ENCODE measurements around the gene TRIM16. TPM values are rescaled to one million over a fixed set of nuclear protein-coding genes. Genes with fewer than 3 reads are reported as not detected.
A peak's percentile ranks its signal among the peaks of the same experiment; 100 is the strongest.
"Not testable (repeated sequence)": the region's sequence is repeated elsewhere in the genome, so short reads cannot be mapped to it uniquely, and the experiment has no call there.

Gene TRIM16
- polyA plus RNA-seq, 1 donor (not counting 4 experiments of a cell fraction or from before 2014, with no cell fraction given) = 62.3 TPM

DNA sequence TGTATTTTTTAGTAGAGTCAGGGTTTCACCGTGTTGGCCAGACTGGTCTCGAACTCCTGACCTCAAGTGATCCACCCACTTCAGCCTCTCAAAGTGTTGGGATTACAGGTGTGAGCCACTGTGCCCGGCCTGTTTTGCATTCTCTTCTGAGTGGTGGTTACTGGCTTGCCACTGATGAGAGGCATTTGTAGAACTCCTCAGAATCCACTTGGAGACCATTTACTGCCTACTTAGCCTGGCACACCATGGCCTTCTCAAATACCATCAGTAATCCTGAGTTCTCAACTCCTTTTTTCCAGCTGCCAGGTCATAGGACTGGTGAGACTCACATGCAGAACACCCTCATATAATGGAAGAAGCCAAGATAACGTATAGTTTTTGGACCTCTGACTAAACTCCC lies 42.1 kb downstream of the TRIM16 start:
- H3K36me3 ChIP-seq (ENCODE audit: control insufficient read depth in 2 of 2, extremely low read depth in 1 of 2, insufficient read depth in 2 of 2, low read length in 2 of 2); H3K9me1 ChIP-seq (ENCODE audit: control insufficient read depth, extremely low read depth, insufficient read depth, low read length); H4K20me1 ChIP-seq (ENCODE audit: control insufficient read depth, extremely low read depth, insufficient read depth, low read length); H2AFZ ChIP-seq (ENCODE audit: control insufficient read depth, low read length); H3K4me2 ChIP-seq (ENCODE audit: control insufficient read depth, extremely low read depth, insufficient read depth, low read depth, low read length); DNase-seq (ENCODE audit: low read depth, low spot score); H3K4me3 ChIP-seq (ENCODE audit: control insufficient read depth in 2 of 3, extremely low read depth in 1 of 3, insufficient read depth in 2 of 3, low read depth in 1 of 3, low read length in 3 of 3); FAIRE-seq; H3K79me2 ChIP-seq (ENCODE audit: control insufficient read depth, insufficient read depth, low read length); H3K9me3 ChIP-seq (ENCODE audit: control insufficient read depth, low read depth, low read length); H3K9ac ChIP-seq (ENCODE audit: control insufficient read depth, extremely low read depth, insufficient read depth, low read length); H3K27ac ChIP-seq (ENCODE audit: control insufficient read depth, insufficient read depth, low read length); H3K27me3 ChIP-seq (ENCODE audit: control insufficient read depth, extremely low read depth, insufficient read depth, low read length); dilution Hi-C loops (cut with MboI; ENCODE audit: extremely low pct_ligation_motif_present, low sequenced_read_pairs): not testable (repeated sequence)
- peaks cover 20% of the 10 kb centered on the region for H3K4me1 ChIP-seq (ENCODE audit: control insufficient read depth, extremely low read depth, insufficient read depth, low read length)

DNA sequence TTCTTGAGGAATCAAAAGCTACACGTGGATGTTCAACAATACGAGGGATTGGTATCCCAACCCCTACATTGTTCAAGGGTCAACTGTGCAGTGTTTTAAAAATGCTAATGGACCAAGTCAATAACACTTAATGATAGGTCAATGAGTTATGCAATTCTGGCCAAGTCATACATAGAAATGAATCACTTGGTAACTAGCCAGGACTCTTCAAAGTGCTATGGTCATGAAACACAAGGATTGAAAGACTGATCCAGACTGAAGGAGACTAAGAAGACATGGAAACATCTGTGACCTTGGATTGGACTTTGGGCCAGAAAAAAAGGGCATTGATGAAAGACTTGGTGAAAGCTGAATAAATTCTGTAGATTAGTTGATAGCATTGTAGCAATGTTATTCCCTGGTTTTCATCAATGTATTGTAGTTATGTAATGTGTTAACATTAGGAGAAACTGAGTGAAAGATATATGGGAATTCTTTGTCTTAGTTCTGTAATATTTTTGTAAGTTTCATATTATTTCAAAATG lies 53.1 kb downstream of the TRIM16 start:
- H3K79me2 ChIP-seq (ENCODE audit: control insufficient read depth, insufficient read depth, low read length); H3K4me2 ChIP-seq (ENCODE audit: control insufficient read depth, extremely low read depth, insufficient read depth, low read depth, low read length); DNase-seq (ENCODE audit: low read depth, low spot score); H2AFZ ChIP-seq (ENCODE audit: control insufficient read depth, low read length); H4K20me1 ChIP-seq (ENCODE audit: control insufficient read depth, extremely low read depth, insufficient read depth, low read length); H3K9ac ChIP-seq (ENCODE audit: control insufficient read depth, extremely low read depth, insufficient read depth, low read length); dilution Hi-C loops (cut with MboI; ENCODE audit: extremely low pct_ligation_motif_present, low sequenced_read_pairs); H3K27me3 ChIP-seq (ENCODE audit: control insufficient read depth, extremely low read depth, insufficient read depth, low read length); H3K9me3 ChIP-seq (ENCODE audit: control insufficient read depth, low read depth, low read length); H3K9me1 ChIP-seq (ENCODE audit: control insufficient read depth, extremely low read depth, insufficient read depth, low read length); H3K4me3 ChIP-seq (ENCODE audit: control insufficient read depth in 2 of 3, extremely low read depth in 1 of 3, insufficient read depth in 2 of 3, low read depth in 1 of 3, low read length in 3 of 3); H3K27ac ChIP-seq (ENCODE audit: control insufficient read depth, insufficient read depth, low read length); H3K4me1 ChIP-seq (ENCODE audit: control insufficient read depth, extremely low read depth, insufficient read depth, low read length); H3K36me3 ChIP-seq (ENCODE audit: control insufficient read depth in 2 of 2, extremely low read depth in 1 of 2, insufficient read depth in 2 of 2, low read length in 2 of 2): not testable (repeated sequence)
- peak; percentile 69 for FAIRE-seq

DNA sequence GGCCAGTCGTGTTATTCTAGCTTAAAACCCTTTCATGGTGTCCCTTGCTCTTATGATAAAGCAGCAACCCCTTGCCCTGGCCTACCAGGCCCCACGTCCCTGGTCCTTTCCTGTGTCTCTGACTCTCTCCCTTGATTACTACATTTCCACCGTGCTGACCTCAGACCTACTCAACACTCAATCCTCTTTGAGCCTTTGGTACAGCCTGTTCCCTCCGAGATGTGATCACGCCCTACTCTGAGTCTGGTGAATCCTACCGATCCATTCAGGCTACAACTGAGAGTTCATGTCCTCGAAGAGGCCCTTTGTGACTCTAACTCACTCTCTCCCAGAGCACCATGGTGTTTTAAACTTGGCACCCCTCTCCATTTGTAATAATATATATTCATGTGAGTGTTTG lies 54.1 kb downstream of the TRIM16 start:
- H3K4me1 ChIP-seq (ENCODE audit: control insufficient read depth, extremely low read depth, insufficient read depth, low read length); H2AFZ ChIP-seq (ENCODE audit: control insufficient read depth, low read length); H3K36me3 ChIP-seq (ENCODE audit: control insufficient read depth in 2 of 2, extremely low read depth in 1 of 2, insufficient read depth in 2 of 2, low read length in 2 of 2); H3K9me1 ChIP-seq (ENCODE audit: control insufficient read depth, extremely low read depth, insufficient read depth, low read length); FAIRE-seq; H3K27ac ChIP-seq (ENCODE audit: control insufficient read depth, insufficient read depth, low read length); H3K9ac ChIP-seq (ENCODE audit: control insufficient read depth, extremely low read depth, insufficient read depth, low read length); DNase-seq (ENCODE audit: low read depth, low spot score); H3K4me2 ChIP-seq (ENCODE audit: control insufficient read depth, extremely low read depth, insufficient read depth, low read depth, low read length); H4K20me1 ChIP-seq (ENCODE audit: control insufficient read depth, extremely low read depth, insufficient read depth, low read length); H3K9me3 ChIP-seq (ENCODE audit: control insufficient read depth, low read depth, low read length); H3K79me2 ChIP-seq (ENCODE audit: control insufficient read depth, insufficient read depth, low read length); dilution Hi-C loops (cut with MboI; ENCODE audit: extremely low pct_ligation_motif_present, low sequenced_read_pairs); H3K27me3 ChIP-seq (ENCODE audit: control insufficient read depth, extremely low read depth, insufficient read depth, low read length); H3K4me3 ChIP-seq (ENCODE audit: control insufficient read depth in 2 of 3, extremely low read depth in 1 of 3, insufficient read depth in 2 of 3, low read depth in 1 of 3, low read length in 3 of 3): not testable (repeated sequence)

DNA sequence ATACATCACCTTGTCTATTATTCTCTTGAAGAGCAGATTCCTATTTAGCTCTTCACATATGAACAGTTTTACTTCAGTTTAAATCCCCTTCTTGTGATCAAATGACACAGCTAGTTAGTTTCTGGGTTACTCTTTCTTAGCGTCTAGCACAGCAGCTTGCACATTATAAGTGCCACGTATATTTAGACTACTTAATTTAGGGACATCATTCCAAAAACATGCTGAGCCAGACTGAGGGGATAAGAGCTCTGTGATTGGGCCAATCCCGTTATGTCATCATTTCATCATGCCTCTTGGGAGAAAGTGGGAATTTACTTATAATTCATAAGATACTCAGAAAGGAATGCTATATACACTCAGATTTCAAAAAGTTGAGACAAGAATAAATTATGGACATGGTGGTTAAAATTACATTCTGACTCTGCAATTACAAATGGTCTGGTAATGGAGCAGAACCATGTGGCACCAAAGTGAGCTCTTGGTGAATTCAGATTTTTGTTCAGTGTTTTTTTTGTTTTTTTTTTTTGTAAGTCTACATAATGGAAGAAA lies 60.4 kb downstream of the TRIM16 start:
- H3K9me1 ChIP-seq (ENCODE audit: control insufficient read depth, extremely low read depth, insufficient read depth, low read length); DNase-seq (ENCODE audit: low read depth, low spot score); FAIRE-seq; H3K36me3 ChIP-seq (ENCODE audit: control insufficient read depth in 2 of 2, extremely low read depth in 1 of 2, insufficient read depth in 2 of 2, low read length in 2 of 2); H3K79me2 ChIP-seq (ENCODE audit: control insufficient read depth, insufficient read depth, low read length); H3K4me2 ChIP-seq (ENCODE audit: control insufficient read depth, extremely low read depth, insufficient read depth, low read depth, low read length); dilution Hi-C loops (cut with MboI; ENCODE audit: extremely low pct_ligation_motif_present, low sequenced_read_pairs); H2AFZ ChIP-seq (ENCODE audit: control insufficient read depth, low read length); H3K27ac ChIP-seq (ENCODE audit: control insufficient read depth, insufficient read depth, low read length); H3K27me3 ChIP-seq (ENCODE audit: control insufficient read depth, extremely low read depth, insufficient read depth, low read length); H4K20me1 ChIP-seq (ENCODE audit: control insufficient read depth, extremely low read depth, insufficient read depth, low read length); H3K4me3 ChIP-seq (ENCODE audit: control insufficient read depth in 2 of 3, extremely low read depth in 1 of 3, insufficient read depth in 2 of 3, low read depth in 1 of 3, low read length in 3 of 3); H3K4me1 ChIP-seq (ENCODE audit: control insufficient read depth, extremely low read depth, insufficient read depth, low read length); H3K9ac ChIP-seq (ENCODE audit: control insufficient read depth, extremely low read depth, insufficient read depth, low read length); H3K9me3 ChIP-seq (ENCODE audit: control insufficient read depth, low read depth, low read length): not testable (repeated sequence)

DNA sequence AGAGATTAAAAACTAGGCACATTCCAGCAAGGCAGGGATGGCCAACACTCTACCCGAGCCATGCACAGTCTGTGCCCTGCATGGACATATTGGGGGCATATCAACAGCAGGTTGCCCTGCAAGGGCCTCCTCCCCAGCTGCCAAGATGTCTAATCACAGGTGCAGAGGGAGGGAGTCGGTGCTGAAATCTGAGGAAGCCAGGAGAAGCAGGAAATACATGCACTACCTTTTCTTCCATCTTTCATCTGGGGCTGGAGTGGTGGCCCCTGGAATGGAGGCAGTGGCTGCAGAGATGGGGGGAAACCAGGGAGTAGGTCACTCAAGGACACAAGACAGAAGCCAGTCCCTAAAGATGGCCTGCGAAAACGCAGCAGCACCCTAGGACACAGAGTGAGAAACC lies 60.9 kb downstream of the TRIM16 start:
- H3K4me1 ChIP-seq (ENCODE audit: control insufficient read depth, extremely low read depth, insufficient read depth, low read length); DNase-seq (ENCODE audit: low read depth, low spot score); H3K9ac ChIP-seq (ENCODE audit: control insufficient read depth, extremely low read depth, insufficient read depth, low read length); H2AFZ ChIP-seq (ENCODE audit: control insufficient read depth, low read length); FAIRE-seq; H3K27me3 ChIP-seq (ENCODE audit: control insufficient read depth, extremely low read depth, insufficient read depth, low read length); H3K36me3 ChIP-seq (ENCODE audit: control insufficient read depth in 2 of 2, extremely low read depth in 1 of 2, insufficient read depth in 2 of 2, low read length in 2 of 2); dilution Hi-C loops (cut with MboI; ENCODE audit: extremely low pct_ligation_motif_present, low sequenced_read_pairs); H3K4me2 ChIP-seq (ENCODE audit: control insufficient read depth, extremely low read depth, insufficient read depth, low read depth, low read length); H3K4me3 ChIP-seq (ENCODE audit: control insufficient read depth in 2 of 3, extremely low read depth in 1 of 3, insufficient read depth in 2 of 3, low read depth in 1 of 3, low read length in 3 of 3); H3K27ac ChIP-seq (ENCODE audit: control insufficient read depth, insufficient read depth, low read length); H3K79me2 ChIP-seq (ENCODE audit: control insufficient read depth, insufficient read depth, low read length); H3K9me3 ChIP-seq (ENCODE audit: control insufficient read depth, low read depth, low read length); H3K9me1 ChIP-seq (ENCODE audit: control insufficient read depth, extremely low read depth, insufficient read depth, low read length); H4K20me1 ChIP-seq (ENCODE audit: control insufficient read depth, extremely low read depth, insufficient read depth, low read length): not testable (repeated sequence)

All from keratinocyte (primary cell).